A673 (cell line): ENCODE results near the gene WDR7.

Experiments
- EZH2 ChIP-seq: fragments of 200-600 bp; sonication (generic); IDR thresholded peaks from 2 replicates; pipeline ENCODE4 v1.6.1; 2017; ENCODE audit warnings: borderline replicate concordance, low read depth, mild to moderate bottlenecking, mixed read lengths, antibody characterized with exemption, low read length; ENCODE audit not compliant: poor library complexity, severe bottlenecking
- TF ChIP-seq, protein P1 (sequence below): fragments of 300-800, 200-600 bp; sonication (generic); conservative IDR thresholded peaks from 2 replicates; pipeline ENCODE4 v1.5.1; 2017; ENCODE audit warnings: low read depth, mild to moderate bottlenecking, antibody characterized with exemption, low read length, moderate library complexity, mixed read lengths

DNA sequence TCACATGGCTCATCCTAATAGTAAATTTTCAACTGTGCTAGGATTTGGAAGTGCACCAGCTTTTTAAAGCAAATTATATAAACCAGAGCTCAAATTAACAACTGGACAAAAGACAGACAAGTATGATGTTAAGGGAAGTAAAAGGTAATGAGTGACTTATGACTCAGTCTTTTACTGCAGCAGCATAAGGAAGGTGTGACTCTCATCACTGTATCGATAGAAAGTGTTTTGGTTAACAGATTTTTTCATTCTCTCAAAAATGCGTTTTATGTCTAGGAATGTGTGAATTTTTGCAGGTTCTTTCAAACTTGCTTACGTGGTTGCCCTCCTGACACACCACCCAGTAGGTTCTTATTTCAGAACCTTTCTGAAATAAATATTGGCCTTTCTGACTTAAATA, 251.5 kb downstream of the WDR7 start:
- TF ChIP-seq, protein P1, sequence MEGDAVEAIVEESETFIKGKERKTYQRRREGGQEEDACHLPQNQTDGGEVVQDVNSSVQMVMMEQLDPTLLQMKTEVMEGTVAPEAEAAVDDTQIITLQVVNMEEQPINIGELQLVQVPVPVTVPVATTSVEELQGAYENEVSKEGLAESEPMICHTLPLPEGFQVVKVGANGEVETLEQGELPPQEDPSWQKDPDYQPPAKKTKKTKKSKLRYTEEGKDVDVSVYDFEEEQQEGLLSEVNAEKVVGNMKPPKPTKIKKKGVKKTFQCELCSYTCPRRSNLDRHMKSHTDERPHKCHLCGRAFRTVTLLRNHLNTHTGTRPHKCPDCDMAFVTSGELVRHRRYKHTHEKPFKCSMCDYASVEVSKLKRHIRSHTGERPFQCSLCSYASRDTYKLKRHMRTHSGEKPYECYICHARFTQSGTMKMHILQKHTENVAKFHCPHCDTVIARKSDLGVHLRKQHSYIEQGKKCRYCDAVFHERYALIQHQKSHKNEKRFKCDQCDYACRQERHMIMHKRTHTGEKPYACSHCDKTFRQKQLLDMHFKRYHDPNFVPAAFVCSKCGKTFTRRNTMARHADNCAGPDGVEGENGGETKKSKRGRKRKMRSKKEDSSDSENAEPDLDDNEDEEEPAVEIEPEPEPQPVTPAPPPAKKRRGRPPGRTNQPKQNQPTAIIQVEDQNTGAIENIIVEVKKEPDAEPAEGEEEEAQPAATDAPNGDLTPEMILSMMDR, result no peak
- no peak for TF ChIP-seq EZH2
